Neural cell (in vitro differentiated cells): Measurements from ENCODE around the gene SLC25A39. TPM values are rescaled to one million over a fixed set of nuclear protein-coding genes. Genes with fewer than 3 reads are reported as not detected.

Experiments used
- H2AFZ ChIP-seq: fragments of 200-600, 300-800 bp; sonication (generic), shearing (Covaris generic); 2 replicates; pipeline ENCODE4 v1.6.0; 2014; ENCODE audit warnings: low read depth, mild to moderate bottlenecking, antibody characterized with exemption, low read length, moderate library complexity
- H3F3A ChIP-seq: fragments of 200-600 bp; shearing (Covaris generic); 2 replicates; pipeline ENCODE4 v1.6.1; 2016; ENCODE audit warnings: mild to moderate bottlenecking, moderate library complexity, mixed read lengths, antibody characterized with exemption, low read length; ENCODE audit not compliant: insufficient read depth, poor library complexity, severe bottlenecking
- H3K27ac ChIP-seq: fragments of 200-600, 300-800 bp; sonication (generic), shearing (Covaris generic); 2 replicates; pipeline ENCODE4 v1.5.1; 2014; ENCODE audit warnings: mild to moderate bottlenecking, low read length, moderate library complexity
- H3K27me3 ChIP-seq: fragments of 300-800, 200-600 bp; sonication (generic), shearing (Covaris generic); 2 replicates; pipeline ENCODE4 v1.6.0; 2014; ENCODE audit warnings: mild to moderate bottlenecking, low read depth, low read length, moderate library complexity; ENCODE audit not compliant: insufficient read depth
- H3K36me3 ChIP-seq: fragments of 300-800, 200-600 bp; sonication (generic), shearing (Covaris generic); 2 replicates; pipeline ENCODE4 v1.5.1; 2014; ENCODE audit warnings: mild to moderate bottlenecking, antibody characterized with exemption, low read length, moderate library complexity; ENCODE audit not compliant: insufficient read depth
- H3K4me2 ChIP-seq: fragments of 300-800, 200-600 bp; sonication (generic), shearing (Covaris generic); 2 replicates; pipeline ENCODE4 v1.6.0; 2014; ENCODE audit warnings: mild to moderate bottlenecking, low read length
- H3K4me3 ChIP-seq: fragments of 300-800, 200-600 bp; sonication (generic), shearing (Covaris generic); 2 replicates; pipeline ENCODE4 v1.5.1; 2014; ENCODE audit warnings: mild to moderate bottlenecking, low read length, moderate library complexity
- H3K79me2 ChIP-seq: fragments of 200-600 bp; shearing (Covaris generic); replicated peaks from 2 replicates; pipeline ENCODE4 v1.6.0; 2014; ENCODE audit warnings: mild to moderate bottlenecking, low read length, moderate library complexity; ENCODE audit not compliant: insufficient read depth
- H3K9ac ChIP-seq: fragments of 300-800, 200-600 bp; sonication (generic), shearing (Covaris generic); 2 replicates; pipeline ENCODE4 v1.6.1; 2016; ENCODE audit warnings: mild to moderate bottlenecking, low read length, mixed read lengths
- H3K9me2 ChIP-seq: fragments of 200-600 bp; shearing (Covaris generic); 2 replicates; pipeline ENCODE4 v1.6.1; 2016; ENCODE audit warnings: mild to moderate bottlenecking, low read length, mixed read lengths; ENCODE audit not compliant: insufficient read depth
- H3K9me3 ChIP-seq: fragments of 200-600, 300-800 bp; sonication (generic), shearing (Covaris generic); 2 replicates; pipeline ENCODE4 v1.6.1; 2016; ENCODE audit warnings: mild to moderate bottlenecking, mixed run types, low read length, moderate library complexity, mixed read lengths
- H4K20me1 ChIP-seq: fragments of 200-600 bp; shearing (Covaris generic); 2 replicates; pipeline ENCODE4 v1.6.1; 2016; ENCODE audit warnings: mild to moderate bottlenecking, mixed run types; ENCODE audit not compliant: insufficient read depth
- CTCF ChIP-seq: fragments of 450-650 bp; IDR thresholded peaks from 2 replicates; pipeline ENCODE4 v1.5.1; 2014; ENCODE audit warnings: antibody characterized with exemption, mild to moderate bottlenecking, moderate library complexity; ENCODE audit not compliant: poor library complexity, severe bottlenecking
- EP300 ChIP-seq: fragments of 450-650 bp; conservative IDR thresholded peaks from 2 replicates; pipeline ENCODE4 v1.6.1; 2014; ENCODE audit warnings: antibody characterized with exemption, mild to moderate bottlenecking, moderate library complexity; ENCODE audit not compliant: poor library complexity, severe bottlenecking
- EZH2 ChIP-seq: fragments of 200-600, 300-800 bp; shearing (Covaris generic), sonication (generic); IDR thresholded peaks from 2 replicates; pipeline ENCODE4 v1.6.1; 2014; ENCODE audit warnings: antibody characterized with exemption, low read length, borderline replicate concordance, mild to moderate bottlenecking; ENCODE audit not compliant: insufficient read depth, poor library complexity, severe bottlenecking
- MXI1 ChIP-seq: fragments of 450-650 bp; conservative IDR thresholded peaks from 2 replicates; pipeline ENCODE4 v1.6.1; 2014; ENCODE audit warnings: antibody characterized with exemption, mild to moderate bottlenecking; ENCODE audit not compliant: poor library complexity, severe bottlenecking
- POLR2AphosphoS5 ChIP-seq: IDR thresholded peaks from 2 replicates; pipeline ENCODE4 v1.6.1; 2012
- RAD21 ChIP-seq: fragments of 450-650 bp; conservative IDR thresholded peaks from 2 replicates; pipeline ENCODE4 v1.6.1; 2014; ENCODE audit warnings: antibody characterized with exemption, mild to moderate bottlenecking, moderate library complexity
- REST ChIP-seq: IDR thresholded peaks from 2 replicates; pipeline ENCODE4 v1.6.1; 2012; ENCODE audit warnings: borderline replicate concordance
- SMC3 ChIP-seq: fragments of 450-650 bp; conservative IDR thresholded peaks from 2 replicates; pipeline ENCODE4 v1.6.1; 2014; ENCODE audit warnings: antibody characterized with exemption, mild to moderate bottlenecking, moderate library complexity; ENCODE audit not compliant: poor library complexity
- TAF1 ChIP-seq: IDR thresholded peaks from 2 replicates; pipeline ENCODE4 v1.6.1; 2012; ENCODE audit warnings: low read depth
- polyA plus RNA-seq: library from polyadenylated mRNA; depleted of rRNA; stranded (reverse); fragments of >200 nt; gene quantifications from 2 replicates; pipeline ENCODE4 v1.2.3, GENCODE V29; 2014

SLC25A39 gene
- polyA plus RNA-seq, 1 donor from 2014 or later = 73.4 TPM

DNA sequence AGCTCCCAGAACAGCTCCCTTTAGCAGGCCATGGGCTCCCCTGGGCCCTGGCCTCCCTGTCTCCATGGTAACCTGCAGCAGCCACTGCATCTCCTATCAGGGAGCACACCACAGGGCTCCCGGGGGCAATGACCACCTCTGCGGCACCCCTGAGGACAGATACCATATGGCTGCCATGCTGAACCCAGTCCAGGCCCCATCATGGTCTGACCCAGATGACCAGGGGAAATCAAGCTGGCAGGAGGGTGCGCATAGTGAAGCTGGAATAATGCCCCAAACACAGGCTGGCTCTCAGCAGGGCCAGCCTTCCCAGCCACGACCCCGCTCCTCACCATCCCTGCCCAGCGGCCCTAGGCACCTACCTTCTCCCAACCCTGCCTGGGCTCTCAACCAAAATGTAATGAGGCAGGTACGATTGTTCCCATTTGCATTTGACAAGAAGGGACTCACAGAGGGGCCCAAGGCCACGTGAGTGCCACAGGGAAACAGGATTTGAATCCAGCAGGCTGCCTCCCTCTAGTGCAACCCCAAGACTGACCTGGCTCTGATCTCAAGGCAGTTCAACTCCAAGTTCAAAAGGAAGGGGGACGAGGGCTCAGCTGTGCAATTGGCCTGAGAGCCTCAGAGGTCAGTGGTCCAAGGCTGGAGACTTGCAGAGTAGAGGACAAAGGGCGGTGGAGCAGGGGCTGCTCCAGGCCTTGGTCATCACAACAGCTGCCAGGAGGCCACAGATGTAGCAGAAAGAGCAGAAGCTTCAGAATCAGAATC is 13.8 kb downstream of the SLC25A39 start:
- H3K9me2 ChIP-seq = no peaks in the 10 kb centered on the region
- H3K9me3 ChIP-seq = no peaks in the 10 kb centered on the region
- no peak for TF ChIP-seq EP300
- TF ChIP-seq EZH2 = no peak
- no peak for TF ChIP-seq CTCF
- TF ChIP-seq TAF1 = no peak
- H3K4me3 ChIP-seq = peak overlapping the region; percentile 96
- no peaks in the 10 kb centered on the region for H3K36me3 ChIP-seq
- H3K27ac ChIP-seq = no peak overlapping the region
- peaks cover 6% of the 10 kb centered on the region for H4K20me1 ChIP-seq
- H3K4me2 ChIP-seq = peak overlapping the region; percentile 99
- no peaks in the 10 kb centered on the region for H3F3A ChIP-seq
- H3K27me3 ChIP-seq = peaks cover 9% of the 10 kb centered on the region
- H3K9ac ChIP-seq = peak overlapping the region; percentile 98
- H2AFZ ChIP-seq = no peak overlapping the region
- H3K79me2 ChIP-seq = peaks cover 30% of the 10 kb centered on the region

DNA sequence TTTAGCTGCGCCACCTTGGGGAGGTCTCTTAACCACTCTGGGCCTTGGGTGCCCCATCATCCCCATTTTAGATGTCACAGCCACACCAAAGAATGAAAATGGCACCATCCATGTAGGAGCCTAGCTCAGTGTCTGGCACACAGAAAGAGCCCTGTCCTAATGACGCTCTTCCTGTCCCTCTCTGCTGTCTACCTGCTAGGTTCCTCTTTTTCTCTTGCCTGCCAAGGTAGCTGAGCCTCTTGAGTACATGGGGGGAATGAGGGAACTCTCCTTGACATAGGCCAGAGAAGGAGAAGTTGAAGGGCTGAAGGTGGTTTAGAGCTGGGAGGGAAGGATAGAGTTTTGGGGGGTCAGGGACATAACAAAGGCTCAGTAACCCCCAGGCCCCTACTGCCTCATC is 14.4 kb downstream of the SLC25A39 start:
- no peaks in the 10 kb centered on the region for H3K9me2 ChIP-seq
- H3K9me3 ChIP-seq = no peaks in the 10 kb centered on the region
- peaks cover 6% of the 10 kb centered on the region for H4K20me1 ChIP-seq
- H3F3A ChIP-seq = no peaks in the 10 kb centered on the region
- TF ChIP-seq EZH2 (no peak), MXI1 (no peak), TAF1 (no peak), POLR2AphosphoS5 (no peak), CTCF (no peak), EP300 (no peak), SMC3 (no peak), REST (no peak), RAD21 (no peak)
- H3K4me3 ChIP-seq = peak overlapping the region; percentile 96
- peak overlapping the region; percentile 16 for H3K27ac ChIP-seq
- no peaks in the 10 kb centered on the region for H3K36me3 ChIP-seq
- H3K27me3 ChIP-seq = peaks cover 5% of the 10 kb centered on the region
- H2AFZ ChIP-seq = no peak overlapping the region
- peak overlapping the region; percentile 99 for H3K4me2 ChIP-seq
- peaks cover 30% of the 10 kb centered on the region for H3K79me2 ChIP-seq
- peak overlapping the region; percentile 98 for H3K9ac ChIP-seq
